HL-60 (cell line): ENCODE measurements around the gene PGAM5.

Experiments
- CTCF ChIP-seq: IDR thresholded peaks from one replicate; pipeline ENCODE4 v1.5.1; 2011; ENCODE audit warnings: low read length, control low read depth, inconsistent platforms; ENCODE audit not compliant: insufficient read depth
- GABPA ChIP-seq: IDR thresholded peaks from 2 replicates; pipeline ENCODE4 v1.6.1; 2012; ENCODE audit warnings: low read depth
- POLR2AphosphoS5 ChIP-seq: IDR thresholded peaks from 2 replicates; pipeline ENCODE4 v1.6.1; 2012; ENCODE audit warnings: low read depth
- SPI1 ChIP-seq: IDR thresholded peaks from 2 replicates; pipeline ENCODE4 v1.6.1; 2012; ENCODE audit warnings: low read depth, mild to moderate bottlenecking, borderline replicate concordance

GRCh38 chr12:132727091-132727794 lies 16.6 kb downstream of the PGAM5 start:
- TF ChIP-seq POLR2AphosphoS5 (no peak), CTCF (no peak), GABPA (no peak), SPI1 (no peak)
